GM12874 (cell line): ENCODE measurements around the gene FOSB.

Experiments used
- CTCF ChIP-seq: IDR thresholded peaks from 2 replicates; pipeline ENCODE4 v1.5.1; 2011; ENCODE audit warnings: low read depth, mild to moderate bottlenecking, control low read depth, low read length, moderate library complexity; ENCODE audit not compliant: insufficient read depth

FOSB gene

GRCh38 chr19:45492137-45492626 is 24.4 kb downstream of the FOSB start:
- TF ChIP-seq CTCF, result no peak

- TF ChIP-seq CTCF, result no peak
These were observed 25.1 kb downstream of the FOSB start for GRCh38 chr19:45492627-45493470.

GRCh38 chr19:45494261-45494916 is 26.6 kb downstream of the FOSB start:
- TF ChIP-seq CTCF, result no peak

- no peak for TF ChIP-seq CTCF
These were observed 27.4 kb downstream of the FOSB start for GRCh38 chr19:45495178-45495577.

- TF ChIP-seq CTCF, result no peak
These were observed 28.7 kb downstream of the FOSB start for GRCh38 chr19:45496349-45496953.

- no peak for TF ChIP-seq CTCF
These were observed 30.0 kb downstream of the FOSB start for GRCh38 chr19:45497791-45498190.
